C4-2B (cell line): Measurements from ENCODE around the gene CST9L.

Experiments
- H3K27ac ChIP-seq: fragments of 450-650 bp; 2 replicates; pipeline ENCODE4 v1.5.1; 2017
- CTCF ChIP-seq: fragments of 450-650 bp; conservative IDR thresholded peaks from 2 replicates; pipeline ENCODE4 v1.5.1; 2017; ENCODE audit warnings: mild to moderate bottlenecking
- ZFX ChIP-seq: fragments of 450-650 bp; IDR thresholded peaks from 2 replicates; pipeline ENCODE4 v1.6.1; 2017

Gene CST9L

GRCh38 chr20:23568320-23568970 lies at the start of gene CST9L:
CST9L (minus strand) TSS chr20:23568484; CDS start chr20:23568450, 34 bp downstream.
- H3K27ac ChIP-seq, result no peak within 1 kb of the TSS
- no peak for TF ChIP-seq ZFX
- TF ChIP-seq CTCF, result no peak

GRCh38 chr20:23614163-23614562 lies 45.9 kb upstream of the CST9L start:
- no peak for TF ChIP-seq ZFX
- no peak for TF ChIP-seq CTCF
- no peak overlapping the region for H3K27ac ChIP-seq

GRCh38 chr20:23613676-23614075 lies 45.4 kb upstream of the CST9L start:
- TF ChIP-seq CTCF, result no peak

GRCh38 chr20:23612396-23612795 lies 44.1 kb upstream of the CST9L start:
- no peak for TF ChIP-seq ZFX
- no peak for TF ChIP-seq CTCF
- no peak overlapping the region for H3K27ac ChIP-seq

More at GRCh38 chr20:23613676-23614075, 45.4 kb upstream of the CST9L start:
- H3K27ac ChIP-seq, result no peak overlapping the region

- TF ChIP-seq ZFX (no peak), CTCF (no peak)
- no peak overlapping the region for H3K27ac ChIP-seq
Measured at GRCh38 chr20:23609486-23610109, 41.3 kb upstream of the CST9L start.

GRCh38 chr20:23608251-23608846 lies 40.1 kb upstream of the CST9L start:
- no peak overlapping the region for H3K27ac ChIP-seq
- TF ChIP-seq CTCF (no peak), ZFX (no peak)

GRCh38 chr20:23607497-23608245 lies 39.4 kb upstream of the CST9L start:
- H3K27ac ChIP-seq, result no peak overlapping the region
- no peak for TF ChIP-seq CTCF
- no peak for TF ChIP-seq ZFX
